DOHH2 (cell line): ENCODE measurements around the gene MINK1.

ENCODE experiments used
- H3F3A ChIP-seq: fragments of 200-600 bp; sonication (generic), shearing (Covaris generic); 2 replicates; pipeline ENCODE4 v1.6.0; 2016; ENCODE audit warnings: antibody characterized with exemption, mild to moderate bottlenecking; ENCODE audit not compliant: control insufficient read depth, insufficient read depth
- H3K27ac ChIP-seq: fragments of 200-600 bp; sonication (generic); 2 replicates; pipeline ENCODE4 v1.5.1; 2014; ENCODE audit warnings: low read depth, mild to moderate bottlenecking, low read length, moderate library complexity
- H3K27me3 ChIP-seq: fragments of 200-600 bp; sonication (generic); 2 replicates; pipeline ENCODE4 v1.6.1; 2014; ENCODE audit warnings: mild to moderate bottlenecking, low read length, mixed read lengths; ENCODE audit not compliant: control insufficient read depth
- H3K36me3 ChIP-seq: fragments of 200-600 bp; sonication (generic); 2 replicates; pipeline ENCODE4 v1.6.1; 2014; ENCODE audit warnings: mild to moderate bottlenecking, low read length, moderate library complexity, mixed read lengths; ENCODE audit not compliant: control insufficient read depth
- H3K4me1 ChIP-seq: fragments of 200-600 bp; sonication (generic); 2 replicates; pipeline ENCODE4 v1.6.1; 2014; ENCODE audit warnings: mild to moderate bottlenecking, low read length, mixed read lengths; ENCODE audit not compliant: control insufficient read depth
- H3K4me2 ChIP-seq: fragments of 200-600 bp; sonication (generic); 2 replicates; pipeline ENCODE4 v1.6.0; 2014; ENCODE audit warnings: mild to moderate bottlenecking, low read length, moderate library complexity
- H3K4me3 ChIP-seq: fragments of 200-600 bp; sonication (generic); 2 replicates; pipeline ENCODE4 v1.5.1; 2014; ENCODE audit warnings: mild to moderate bottlenecking, low read length, mixed read lengths
- H3K79me2 ChIP-seq: fragments of 200-600 bp; sonication (generic); 2 replicates; pipeline ENCODE4 v1.6.1; 2014; ENCODE audit warnings: mild to moderate bottlenecking, low read length, mixed read lengths; ENCODE audit not compliant: control insufficient read depth
- H3K9me2 ChIP-seq: fragments of 200-600 bp; sonication (generic); replicated peaks from 2 replicates; pipeline ENCODE4 v1.6.1; 2014; ENCODE audit warnings: mild to moderate bottlenecking, low read length, mixed read lengths; ENCODE audit not compliant: control insufficient read depth
- H3K9me3 ChIP-seq: fragments of 200-600 bp; sonication (generic); 2 replicates; pipeline ENCODE4 v1.6.1; 2014; ENCODE audit warnings: antibody characterized with exemption, low read length, mixed read lengths; ENCODE audit not compliant: control insufficient read depth, insufficient read depth
- H4K20me1 ChIP-seq: fragments of 200-600 bp; sonication (generic); 2 replicates; pipeline ENCODE4 v1.6.0; 2014; ENCODE audit warnings: low read depth, mild to moderate bottlenecking, antibody characterized with exemption, low read length, moderate library complexity; ENCODE audit not compliant: control insufficient read depth, insufficient read depth
- CTCF ChIP-seq: fragments of 200-600 bp; sonication (generic); IDR thresholded peaks from one replicate; pipeline ENCODE4 v1.5.1; 2014; ENCODE audit warnings: antibody characterized with exemption, mild to moderate bottlenecking, low read depth, low read length; ENCODE audit not compliant: poor library complexity, severe bottlenecking
- EZH2phosphoT487 ChIP-seq: fragments of 200-600 bp; sonication (generic); IDR thresholded peaks from 2 replicates; pipeline ENCODE4 v1.6.1; 2017; ENCODE audit warnings: borderline replicate concordance, mild to moderate bottlenecking, antibody characterized with exemption, low read length, moderate library complexity, mixed read lengths

The MINK1 gene

GRCh38 chr17:4897198-4897687 lies 64.1 kb downstream of the MINK1 start:
- Histone ChIP-seq H3K27me3 (peaks cover 14% of the 10 kb centered on the region), H3K9me3 (no peaks in the 10 kb centered on the region), H3K4me3 (no peak overlapping the region), H3K27ac (no peak overlapping the region), H3K4me1 (peaks cover 21% of the 10 kb centered on the region), H3K4me2 (no peak overlapping the region), H3K36me3 (peaks cover 14% of the 10 kb centered on the region), H3F3A (no peaks in the 10 kb centered on the region), H3K79me2 (no peaks in the 10 kb centered on the region), H4K20me1 (no peaks in the 10 kb centered on the region; the same call in 1 of the 2 replicates), H3K9me2 (no peaks in the 10 kb centered on the region)
- TF ChIP-seq CTCF = no peak

- Histone ChIP-seq H3K27ac (no peak overlapping the region), H3K27me3 (peaks cover 14% of the 10 kb centered on the region), H3F3A (no peaks in the 10 kb centered on the region), H3K79me2 (no peaks in the 10 kb centered on the region), H3K36me3 (peaks cover 14% of the 10 kb centered on the region), H3K9me2 (no peaks in the 10 kb centered on the region), H4K20me1 (no peaks in the 10 kb centered on the region; the same call in 1 of the 2 replicates), H3K9me3 (no peaks in the 10 kb centered on the region), H3K4me1 (peaks cover 22% of the 10 kb centered on the region), H3K4me2 (no peak overlapping the region), H3K4me3 (no peak overlapping the region)
- no peak for TF ChIP-seq CTCF
- no peak for TF ChIP-seq EZH2phosphoT487
Measured at GRCh38 chr17:4897785-4898184, 64.6 kb downstream of the MINK1 start.

- TF ChIP-seq CTCF (no peak), EZH2phosphoT487 (no peak)
- H3K4me2 ChIP-seq = no peak overlapping the region
- H3K79me2 ChIP-seq = no peaks in the 10 kb centered on the region
- H3K27ac ChIP-seq = no peak overlapping the region
- no peaks in the 10 kb centered on the region for H3K9me3 ChIP-seq
- peaks cover 14% of the 10 kb centered on the region for H3K27me3 ChIP-seq
- no peaks in the 10 kb centered on the region for H3K9me2 ChIP-seq
- H4K20me1 ChIP-seq = no peaks in the 10 kb centered on the region; the same call in 1 of the 2 replicates
- H3F3A ChIP-seq = no peaks in the 10 kb centered on the region
- H3K36me3 ChIP-seq = peaks cover 14% of the 10 kb centered on the region
- H3K4me1 ChIP-seq = peaks cover 28% of the 10 kb centered on the region
- H3K4me3 ChIP-seq = no peak overlapping the region
Measured at GRCh38 chr17:4898351-4898750, 65.2 kb downstream of the MINK1 start.
